ENCODE measurements around the gene LRRC49. TPM values are rescaled to one million over a fixed set of nuclear protein-coding genes. Genes with fewer than 3 reads are reported as not detected.
"Not testable (repeated sequence)": the region's sequence is repeated elsewhere in the genome, so short reads cannot be mapped to it uniquely, and the experiment has no call there.

LRRC49 gene
- total and polyA plus RNA-seq, 4 donors = 32.5 to 92.5 (median 55.9) TPM

GRCh38 chr15:71005895-71006294 lies 113.3 kb downstream of the LRRC49 start:
- Histone ChIP-seq H3K27ac (ENCODE audit: low read depth, low read length) (no peak overlapping the region), H3K4me3 (ENCODE audit: low read depth, low read length) (no peak overlapping the region), H3K36me3 (ENCODE audit: control insufficient read depth, insufficient read depth, low read length) (no peaks in the 10 kb centered on the region), H3K9me3 (ENCODE audit: control insufficient read depth, insufficient read depth, low read length) (no peaks in the 10 kb centered on the region), H3K4me1 (ENCODE audit: control insufficient read depth, insufficient read depth, low read length) (no peaks in the 10 kb centered on the region), H3K27me3 (ENCODE audit: control insufficient read depth, insufficient read depth, low read length) (no peaks in the 10 kb centered on the region)
- no peak for DNase-seq (ENCODE audit: low read depth in 4 of 6, low spot score in 6 of 6)
- WGBS (ENCODE audit: insufficient coverage) = no CpG with 5 or more reads among the region's 1 CpG

- Histone ChIP-seq H3K4me1 (ENCODE audit: control insufficient read depth, insufficient read depth, low read length) (no peaks in the 10 kb centered on the region), H3K9me3 (ENCODE audit: control insufficient read depth, insufficient read depth, low read length) (no peaks in the 10 kb centered on the region), H3K36me3 (ENCODE audit: control insufficient read depth, insufficient read depth, low read length) (no peaks in the 10 kb centered on the region), H3K27ac (ENCODE audit: low read depth, low read length) (no peak overlapping the region), H3K4me3 (ENCODE audit: low read depth, low read length) (no peak overlapping the region), H3K27me3 (ENCODE audit: control insufficient read depth, insufficient read depth, low read length) (no peaks in the 10 kb centered on the region)
- no peak for DNase-seq (ENCODE audit: low read depth in 4 of 6, low spot score in 6 of 6)
- no CpG with 5 or more reads among the region's 2 CpGs for WGBS (ENCODE audit: insufficient coverage)
Observed at GRCh38 chr15:71008250-71008870, 115.7 kb downstream of the LRRC49 start.

GRCh38 chr15:71010472-71010871 lies 117.8 kb downstream of the LRRC49 start:
- Histone ChIP-seq H3K27ac (ENCODE audit: low read depth, low read length) (no peak overlapping the region), H3K4me1 (ENCODE audit: control insufficient read depth, insufficient read depth, low read length) (no peaks in the 10 kb centered on the region), H3K4me3 (ENCODE audit: low read depth, low read length) (no peak overlapping the region), H3K36me3 (ENCODE audit: control insufficient read depth, insufficient read depth, low read length) (peaks cover 2% of the 10 kb centered on the region), H3K27me3 (ENCODE audit: control insufficient read depth, insufficient read depth, low read length) (no peaks in the 10 kb centered on the region), H3K9me3 (ENCODE audit: control insufficient read depth, insufficient read depth, low read length) (no peaks in the 10 kb centered on the region)
- no peak for DNase-seq (ENCODE audit: low read depth in 4 of 6, low spot score in 6 of 6)

GRCh38 chr15:71010997-71011396 lies 118.4 kb downstream of the LRRC49 start:
- H3K4me1 ChIP-seq (ENCODE audit: control insufficient read depth, insufficient read depth, low read length) = no peaks in the 10 kb centered on the region
- WGBS (ENCODE audit: insufficient coverage) = no CpG with 5 or more reads among the region's 2 CpGs

GRCh38 chr15:71011503-71012155 lies 119.0 kb downstream of the LRRC49 start:
- Histone ChIP-seq H3K27me3 (ENCODE audit: control insufficient read depth, insufficient read depth, low read length) (no peaks in the 10 kb centered on the region), H3K4me1 (ENCODE audit: control insufficient read depth, insufficient read depth, low read length) (no peaks in the 10 kb centered on the region), H3K27ac (ENCODE audit: low read depth, low read length) (no peak overlapping the region), H3K9me3 (ENCODE audit: control insufficient read depth, insufficient read depth, low read length) (no peaks in the 10 kb centered on the region), H3K4me3 (ENCODE audit: low read depth, low read length) (no peak overlapping the region), H3K36me3 (ENCODE audit: control insufficient read depth, insufficient read depth, low read length) (peaks cover 2% of the 10 kb centered on the region)
- DNase-seq (ENCODE audit: low read depth in 4 of 6, low spot score in 6 of 6) = peak in 4 of 6 donors; percentile 7 to 78 (median 37)
- WGBS (ENCODE audit: insufficient coverage) = no CpG with 5 or more reads among the region's 1 CpG

More at GRCh38 chr15:71010997-71011396, 118.4 kb downstream of the LRRC49 start:
- no peak for DNase-seq (ENCODE audit: low read depth in 4 of 6, low spot score in 6 of 6)
- H3K4me3 ChIP-seq (ENCODE audit: low read depth, low read length) = no peak overlapping the region
- H3K27ac ChIP-seq (ENCODE audit: low read depth, low read length) = no peak overlapping the region
- peaks cover 2% of the 10 kb centered on the region for H3K36me3 ChIP-seq (ENCODE audit: control insufficient read depth, insufficient read depth, low read length)
- no peaks in the 10 kb centered on the region for H3K9me3 ChIP-seq (ENCODE audit: control insufficient read depth, insufficient read depth, low read length)
- H3K27me3 ChIP-seq (ENCODE audit: control insufficient read depth, insufficient read depth, low read length) = no peaks in the 10 kb centered on the region

GRCh38 chr15:71013446-71013845 lies 120.8 kb downstream of the LRRC49 start:
- no peaks in the 10 kb centered on the region for H3K27me3 ChIP-seq (ENCODE audit: control insufficient read depth, insufficient read depth, low read length)
- H3K36me3 ChIP-seq (ENCODE audit: control insufficient read depth, insufficient read depth, low read length) = peaks cover 2% of the 10 kb centered on the region
- H3K4me1 ChIP-seq (ENCODE audit: control insufficient read depth, insufficient read depth, low read length) = no peaks in the 10 kb centered on the region
- WGBS (ENCODE audit: insufficient coverage) = 100% methylated on average over 1 of the region's 2 CpGs
- no peak overlapping the region for H3K27ac ChIP-seq (ENCODE audit: low read depth, low read length)
- no peak for DNase-seq (ENCODE audit: low read depth in 4 of 6, low spot score in 6 of 6)
- no peaks in the 10 kb centered on the region for H3K9me3 ChIP-seq (ENCODE audit: control insufficient read depth, insufficient read depth, low read length)
- H3K4me3 ChIP-seq (ENCODE audit: low read depth, low read length) = no peak overlapping the region

- DNase-seq (ENCODE audit: low read depth in 4 of 6, low spot score in 6 of 6) = no peak
- 82% methylated on average over 6 of the region's 8 CpGs for WGBS (ENCODE audit: insufficient coverage)
- Histone ChIP-seq H3K4me1 (ENCODE audit: control insufficient read depth, insufficient read depth, low read length) (no peaks in the 10 kb centered on the region), H3K36me3 (ENCODE audit: control insufficient read depth, insufficient read depth, low read length) (peaks cover 2% of the 10 kb centered on the region), H3K27me3 (ENCODE audit: control insufficient read depth, insufficient read depth, low read length) (no peaks in the 10 kb centered on the region), H3K4me3 (ENCODE audit: low read depth, low read length) (no peak overlapping the region), H3K27ac (ENCODE audit: low read depth, low read length) (no peak overlapping the region), H3K9me3 (ENCODE audit: control insufficient read depth, insufficient read depth, low read length) (no peaks in the 10 kb centered on the region)
Observed at GRCh38 chr15:71015342-71015741, 122.7 kb downstream of the LRRC49 start.

- H3K4me3 ChIP-seq (ENCODE audit: low read depth, low read length); DNase-seq (ENCODE audit: low read depth in 4 of 6, low spot score in 6 of 6); H3K27me3 ChIP-seq (ENCODE audit: control insufficient read depth, insufficient read depth, low read length); H3K36me3 ChIP-seq (ENCODE audit: control insufficient read depth, insufficient read depth, low read length); H3K4me1 ChIP-seq (ENCODE audit: control insufficient read depth, insufficient read depth, low read length); H3K9me3 ChIP-seq (ENCODE audit: control insufficient read depth, insufficient read depth, low read length); H3K27ac ChIP-seq (ENCODE audit: low read depth, low read length): not testable (repeated sequence)
- WGBS (ENCODE audit: insufficient coverage) = 78% methylated on average over 3 of the region's 4 CpGs
Observed at GRCh38 chr15:71031232-71031631, 138.6 kb downstream of the LRRC49 start.

- not testable (repeated sequence) for H3K4me1 ChIP-seq (ENCODE audit: control insufficient read depth, insufficient read depth, low read length); H3K4me3 ChIP-seq (ENCODE audit: low read depth, low read length); H3K27me3 ChIP-seq (ENCODE audit: control insufficient read depth, insufficient read depth, low read length); H3K9me3 ChIP-seq (ENCODE audit: control insufficient read depth, insufficient read depth, low read length); H3K36me3 ChIP-seq (ENCODE audit: control insufficient read depth, insufficient read depth, low read length); H3K27ac ChIP-seq (ENCODE audit: low read depth, low read length); DNase-seq (ENCODE audit: low read depth in 4 of 6, low spot score in 6 of 6)
- WGBS (ENCODE audit: insufficient coverage) = no CpG with 5 or more reads among the region's 1 CpG
Observed at GRCh38 chr15:71035478-71035877, 142.9 kb downstream of the LRRC49 start.

GRCh38 chr15:71042356-71042922 lies 149.8 kb downstream of the LRRC49 start:
- H3K36me3 ChIP-seq (ENCODE audit: control insufficient read depth, insufficient read depth, low read length) = peaks cover 2% of the 10 kb centered on the region
- H3K4me3 ChIP-seq (ENCODE audit: low read depth, low read length) = no peak overlapping the region
- H3K9me3 ChIP-seq (ENCODE audit: control insufficient read depth, insufficient read depth, low read length) = no peaks in the 10 kb centered on the region
- WGBS (ENCODE audit: insufficient coverage) = 93% methylated on average over 2 of the region's 3 CpGs
- no peak overlapping the region for H3K27ac ChIP-seq (ENCODE audit: low read depth, low read length)
- no peak for DNase-seq (ENCODE audit: low read depth in 4 of 6, low spot score in 6 of 6)
- no peaks in the 10 kb centered on the region for H3K27me3 ChIP-seq (ENCODE audit: control insufficient read depth, insufficient read depth, low read length)
- no peaks in the 10 kb centered on the region for H3K4me1 ChIP-seq (ENCODE audit: control insufficient read depth, insufficient read depth, low read length)
